ENCODE measurements around the gene HS6ST3.

HS6ST3 gene

GRCh38 chr13:96450326-96451020, 360.6 kb downstream of the HS6ST3 start:
- no peaks in the 10 kb centered on the region for H3K36me3 ChIP-seq (ENCODE audit: control insufficient read depth, low read length)
- TF ChIP-seq, protein P1, sequence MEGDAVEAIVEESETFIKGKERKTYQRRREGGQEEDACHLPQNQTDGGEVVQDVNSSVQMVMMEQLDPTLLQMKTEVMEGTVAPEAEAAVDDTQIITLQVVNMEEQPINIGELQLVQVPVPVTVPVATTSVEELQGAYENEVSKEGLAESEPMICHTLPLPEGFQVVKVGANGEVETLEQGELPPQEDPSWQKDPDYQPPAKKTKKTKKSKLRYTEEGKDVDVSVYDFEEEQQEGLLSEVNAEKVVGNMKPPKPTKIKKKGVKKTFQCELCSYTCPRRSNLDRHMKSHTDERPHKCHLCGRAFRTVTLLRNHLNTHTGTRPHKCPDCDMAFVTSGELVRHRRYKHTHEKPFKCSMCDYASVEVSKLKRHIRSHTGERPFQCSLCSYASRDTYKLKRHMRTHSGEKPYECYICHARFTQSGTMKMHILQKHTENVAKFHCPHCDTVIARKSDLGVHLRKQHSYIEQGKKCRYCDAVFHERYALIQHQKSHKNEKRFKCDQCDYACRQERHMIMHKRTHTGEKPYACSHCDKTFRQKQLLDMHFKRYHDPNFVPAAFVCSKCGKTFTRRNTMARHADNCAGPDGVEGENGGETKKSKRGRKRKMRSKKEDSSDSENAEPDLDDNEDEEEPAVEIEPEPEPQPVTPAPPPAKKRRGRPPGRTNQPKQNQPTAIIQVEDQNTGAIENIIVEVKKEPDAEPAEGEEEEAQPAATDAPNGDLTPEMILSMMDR (IDR thresholded peaks at IDR 0.05; ENCODE audit: low read depth, low read length, poor library complexity, severe bottlenecking): no peak
- TF ChIP-seq EZH2phosphoT487 (IDR thresholded peaks at IDR 0.05; ENCODE audit: borderline replicate concordance, low read length): no peak
- no peaks in the 10 kb centered on the region for H3K27me3 ChIP-seq (ENCODE audit: control insufficient read depth, low read length)
- H3K4me2 ChIP-seq (ENCODE audit: low read length): no peak overlapping the region
- no peak overlapping the region for H3K27ac ChIP-seq (ENCODE audit: low read depth, low read length)
- H3K79me2 ChIP-seq (ENCODE audit: control insufficient read depth, low read length): no peaks in the 10 kb centered on the region
- H3K9me3 ChIP-seq (ENCODE audit: control insufficient read depth, insufficient read depth, low read length): no peaks in the 10 kb centered on the region
- no peaks in the 10 kb centered on the region for H3F3A ChIP-seq (ENCODE audit: control insufficient read depth, insufficient read depth)
- no peaks in the 10 kb centered on the region for H3K4me1 ChIP-seq (ENCODE audit: control insufficient read depth, low read length)
- H4K20me1 ChIP-seq (ENCODE audit: control insufficient read depth, insufficient read depth, low read depth, low read length): no peaks in the 10 kb centered on the region
- H3K4me3 ChIP-seq (ENCODE audit: low read length): no peak overlapping the region
- no peaks in the 10 kb centered on the region for H3K9me2 ChIP-seq (replicated peaks; ENCODE audit: control insufficient read depth, low read length)

- no peak overlapping the region for H3K4me3 ChIP-seq (ENCODE audit: low read length)
- TF ChIP-seq, protein P1 (IDR thresholded peaks at IDR 0.05; ENCODE audit: low read depth, low read length, poor library complexity, severe bottlenecking): no peak
- no peak for TF ChIP-seq EZH2phosphoT487 (IDR thresholded peaks at IDR 0.05; ENCODE audit: borderline replicate concordance, low read length)
- no peaks in the 10 kb centered on the region for H3K9me3 ChIP-seq (ENCODE audit: control insufficient read depth, insufficient read depth, low read length)
- no peaks in the 10 kb centered on the region for H3K27me3 ChIP-seq (ENCODE audit: control insufficient read depth, low read length)
- H3K79me2 ChIP-seq (ENCODE audit: control insufficient read depth, low read length): no peaks in the 10 kb centered on the region
- no peak overlapping the region for H3K4me2 ChIP-seq (ENCODE audit: low read length)
- H3K9me2 ChIP-seq (replicated peaks; ENCODE audit: control insufficient read depth, low read length): no peaks in the 10 kb centered on the region
- no peaks in the 10 kb centered on the region for H4K20me1 ChIP-seq (ENCODE audit: control insufficient read depth, insufficient read depth, low read depth, low read length)
- H3F3A ChIP-seq (ENCODE audit: control insufficient read depth, insufficient read depth): no peaks in the 10 kb centered on the region
- no peak overlapping the region for H3K27ac ChIP-seq (ENCODE audit: low read depth, low read length)
- H3K4me1 ChIP-seq (ENCODE audit: control insufficient read depth, low read length): no peaks in the 10 kb centered on the region
- H3K36me3 ChIP-seq (ENCODE audit: control insufficient read depth, low read length): no peaks in the 10 kb centered on the region
These were observed 364.6 kb downstream of the HS6ST3 start for GRCh38 chr13:96454466-96454865.

- no peaks in the 10 kb centered on the region for H4K20me1 ChIP-seq (ENCODE audit: control insufficient read depth, insufficient read depth, low read depth, low read length)
- H3F3A ChIP-seq (ENCODE audit: control insufficient read depth, insufficient read depth): no peaks in the 10 kb centered on the region
- H3K9me3 ChIP-seq (ENCODE audit: control insufficient read depth, insufficient read depth, low read length): no peaks in the 10 kb centered on the region
- no peaks in the 10 kb centered on the region for H3K79me2 ChIP-seq (ENCODE audit: control insufficient read depth, low read length)
- H3K36me3 ChIP-seq (ENCODE audit: control insufficient read depth, low read length): no peaks in the 10 kb centered on the region
- no peaks in the 10 kb centered on the region for H3K27me3 ChIP-seq (ENCODE audit: control insufficient read depth, low read length)
- H3K27ac ChIP-seq (ENCODE audit: low read depth, low read length): no peak overlapping the region
- no peak overlapping the region for H3K4me2 ChIP-seq (ENCODE audit: low read length)
- H3K9me2 ChIP-seq (replicated peaks; ENCODE audit: control insufficient read depth, low read length): no peaks in the 10 kb centered on the region
- no peak for TF ChIP-seq EZH2phosphoT487 (IDR thresholded peaks at IDR 0.05; ENCODE audit: borderline replicate concordance, low read length)
- TF ChIP-seq, protein P1 (IDR thresholded peaks at IDR 0.05; ENCODE audit: low read depth, low read length, poor library complexity, severe bottlenecking): no peak
- H3K4me3 ChIP-seq (ENCODE audit: low read length): no peak overlapping the region
- H3K4me1 ChIP-seq (ENCODE audit: control insufficient read depth, low read length): no peaks in the 10 kb centered on the region
These were observed 370.7 kb downstream of the HS6ST3 start for GRCh38 chr13:96460609-96461008.

Data from DOHH2 (cell line).